Limb (tissue), 2 donors: Measurements from ENCODE around the gene ZBTB32.
A peak's percentile ranks its signal among the peaks of the same experiment; 100 is the strongest.
"Not testable (repeated sequence)": the region's sequence is repeated elsewhere in the genome, so short reads cannot be mapped to it uniquely, and the experiment has no call there.

ENCODE experiments used
- DNase-seq, 2 donors: peaks; one replicate each; pipeline ENCODE4 v3.0.0-alpha.2; 2016; ENCODE audit errors: extremely low spot score in 2 of 2

The ZBTB32 gene

GRCh38 chr19:35720163-35720524 is 15.8 kb downstream of the ZBTB32 start:
- DNase-seq = no peak

- DNase-seq = peak in 1 of 2 donors; percentile 29
Measured at GRCh38 chr19:35720648-35721047, 16.3 kb downstream of the ZBTB32 start.

- DNase-seq = peak in 1 of 2 donors; percentile 27
Measured at GRCh38 chr19:35721374-35721773, 17.0 kb downstream of the ZBTB32 start.

- peak in 1 of 2 donors; percentile 24 for DNase-seq
Measured at GRCh38 chr19:35722461-35722860, 18.1 kb downstream of the ZBTB32 start.

GRCh38 chr19:35722897-35723296 is 18.5 kb downstream of the ZBTB32 start:
- DNase-seq = no peak

GRCh38 chr19:35723671-35724070 is 19.3 kb downstream of the ZBTB32 start:
- DNase-seq = no peak

- not testable (repeated sequence) for DNase-seq
Measured at GRCh38 chr19:35724132-35724531, 19.8 kb downstream of the ZBTB32 start.

- no peak for DNase-seq
Measured at GRCh38 chr19:35724560-35724959, 20.2 kb downstream of the ZBTB32 start.

GRCh38 chr19:35725216-35725861 is 21.0 kb downstream of the ZBTB32 start:
- DNase-seq = no peak

- no peak for DNase-seq
Measured at GRCh38 chr19:35727053-35727955, 22.9 kb downstream of the ZBTB32 start.

GRCh38 chr19:35727956-35728706 is 23.8 kb downstream of the ZBTB32 start:
- DNase-seq = no peak

- DNase-seq = no peak
Measured at GRCh38 chr19:35729021-35729420, 24.7 kb downstream of the ZBTB32 start.

- no peak for DNase-seq
Measured at GRCh38 chr19:35729763-35730162, 25.4 kb downstream of the ZBTB32 start.

- no peak for DNase-seq
Measured at GRCh38 chr19:35730326-35730725, 26.0 kb downstream of the ZBTB32 start.

GRCh38 chr19:35731353-35731752 is 27.0 kb downstream of the ZBTB32 start:
- DNase-seq = no peak

- no peak for DNase-seq
Measured at GRCh38 chr19:35731779-35732405, 27.5 kb downstream of the ZBTB32 start.

GRCh38 chr19:35732540-35733179 is 28.3 kb downstream of the ZBTB32 start:
- no peak for DNase-seq

- DNase-seq = no peak
Measured at GRCh38 chr19:35733180-35734125, 29.1 kb downstream of the ZBTB32 start.

GRCh38 chr19:35734273-35734672 is 29.9 kb downstream of the ZBTB32 start:
- no peak for DNase-seq

GRCh38 chr19:35734889-35735288 is 30.5 kb downstream of the ZBTB32 start:
- no peak for DNase-seq
